Body of pancreas (tissue), 4 donors: ENCODE measurements around the gene TMEM106C. TPM values are rescaled to one million over a fixed set of nuclear protein-coding genes. Genes with fewer than 3 reads are reported as not detected.

ENCODE experiments used
- ATAC-seq: fragments of 150-250 bp; one replicate; pipeline ENCODE4 v1.9.1; 2016
- DNase-seq, 4 donors: peaks; one replicate each; pipeline ENCODE4 v3.0.0-alpha.2; 2019
- H3K27ac ChIP-seq, 4 donors: fragments of 200-600 bp; sonication (generic); 1 replicate in 3 of 4; 2 replicates in 1 of 4; pipeline versions ENCODE4 v1.5.1 to v1.6.1; 2016 to 2019; ENCODE audit warnings: mild to moderate bottlenecking in 1 of 4, mixed read lengths in 1 of 4, moderate library complexity in 1 of 4
- H3K27me3 ChIP-seq, 2 donors: fragments of 200-600 bp; sonication (generic); one replicate each; pipeline ENCODE4 v1.6.0; 2016; ENCODE audit warnings: mild to moderate bottlenecking in 1 of 2
- H3K36me3 ChIP-seq, 2 donors: fragments of 200-600 bp; sonication (generic); replicated peaks in 1 of 2; 2 replicates each; pipeline ENCODE4 v1.5.1; 2016; ENCODE audit warnings: low read depth in 2 of 2; ENCODE audit not compliant: insufficient read depth in 1 of 2
- H3K4me1 ChIP-seq: fragments of 200-600 bp; sonication (generic); one replicate; pipeline ENCODE4 v1.6.0; 2016
- H3K4me3 ChIP-seq, 2 donors: fragments of 200-600 bp; sonication (generic); 1 replicate in 1 of 2; 2 replicates in 1 of 2; pipeline ENCODE4 v1.5.1; 2016 to 2019
- H3K9me3 ChIP-seq, 3 donors: fragments of 200-600 bp; sonication (generic); 1 replicate in 2 of 3; 2 replicates in 1 of 3; pipeline ENCODE4 v1.5.1; 2016
- CTCF ChIP-seq, 7 experiments: fragments of 450-650 bp in 4 of 7; fragments of 200-600 bp in 3 of 7; sonication (generic) in 3 of 7; IDR thresholded peaks; one replicate each; pipeline ENCODE4 v1.5.1; 2016 to 2019; ENCODE audit warnings: antibody characterized with exemption in 7 of 7
- POLR2A ChIP-seq, 3 donors: fragments of 450-650 bp; IDR thresholded peaks; one replicate each; pipeline ENCODE4 v1.6.1; 2016; ENCODE audit warnings: antibody characterized with exemption in 3 of 3, mild to moderate bottlenecking in 2 of 3
- WGBS, 2 donors: methylation state at CpG; one replicate each; pipeline ENCODE4 v1.1.5; 2017; 5-methylcytosine and 5-hydroxymethylcytosine counted together
- intact Hi-C: fragments of 100-400 bp; cut with DNase I; formaldehyde crosslinking; loops from one replicate; pipeline ENCODE4 v1.15.1; 2023
- total RNA-seq, 2 donors: library from RNA; depleted of rRNA; stranded (reverse); fragments of >200 nt; gene quantifications; one replicate each; pipeline ENCODE4 v1.1.0, GENCODE V29; 2016

The TMEM106C gene
- total RNA-seq, 2 donors from 2014 or later = 38.2 to 47.0 TPM

DNA sequence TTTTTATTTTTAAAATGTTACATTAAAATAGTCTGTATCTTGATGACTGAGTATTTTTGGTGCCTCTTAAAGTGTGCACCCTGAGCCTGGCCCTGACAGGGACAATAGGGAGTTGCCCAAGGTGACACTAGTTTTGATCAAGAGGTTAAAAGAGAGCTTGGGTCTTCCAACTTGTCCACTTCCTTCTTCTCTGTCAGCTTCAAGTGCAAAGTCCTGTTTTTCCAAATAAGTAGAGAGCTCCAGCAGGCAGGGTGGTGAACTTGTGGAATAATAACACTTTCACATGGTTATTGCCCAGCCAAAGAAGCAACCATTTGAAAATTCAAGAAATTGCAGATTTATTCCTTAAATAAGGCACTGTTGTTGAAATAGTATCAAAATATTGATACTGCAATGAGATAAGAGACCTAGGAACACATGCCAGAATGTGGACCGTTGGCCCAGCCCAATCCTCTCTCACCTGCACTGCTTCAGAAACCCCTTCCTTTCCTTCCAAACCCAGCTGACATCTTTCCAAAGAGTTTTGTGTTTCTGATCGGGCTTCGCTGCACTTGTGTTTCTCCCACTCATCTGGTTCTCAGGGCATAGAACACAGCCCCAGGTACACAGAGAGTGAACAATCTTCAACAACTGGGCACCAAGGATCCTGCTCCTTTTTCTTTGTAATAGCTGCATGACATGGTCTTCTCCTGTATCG, 54.7 kb downstream of the TMEM106C start:
- WGBS, 2 donors = 65 to 67% methylated on average over 4 of the region's 4 CpGs
- ATAC-seq = no peak
- intact Hi-C loops = no loop called here
- Histone ChIP-seq H3K4me1 (no peaks in the 10 kb centered on the region), H3K9me3 (no peaks in the 10 kb centered on the region), H3K4me3 (no peak overlapping the region), H3K36me3 (no peaks in the 10 kb centered on the region), H3K27ac (no peak overlapping the region), H3K27me3 (no peaks in the 10 kb centered on the region)
- DNase-seq = no peak
- no peak for TF ChIP-seq CTCF (IDR thresholded peaks at IDR 0.05)
- TF ChIP-seq POLR2A (IDR thresholded peaks at IDR 0.05) = no peak

Other genes starting within 250 kb of the TMEM106C start
- gene ENDOU, start 238.1 kb upstream of the TMEM106C start, total RNA-seq = not detected
- gene RAPGEF3, start 204.7 kb upstream of the TMEM106C start, total RNA-seq = 10 to 100 TPM; 11.9 to 23.4 TPM
- gene SLC48A1, start 190.4 kb upstream of the TMEM106C start, total RNA-seq = 10 to 100 TPM; 12.7 to 22.1 TPM
- gene HDAC7, start 143.7 kb upstream of the TMEM106C start, total RNA-seq = 10 to 100 TPM; 26.2 to 26.7 TPM
- 1 to 10 TPM; 1.3 to 3.1 TPM for gene VDR, start 58.6 kb upstream of the TMEM106C start, total RNA-seq
- gene COL2A1, start 40.9 kb downstream of the TMEM106C start, total RNA-seq = not detected
- 10 to 100 TPM; 11.4 to 15.8 TPM for gene SENP1, start 142.5 kb downstream of the TMEM106C start, total RNA-seq
- gene PFKM, start 155.8 kb downstream of the TMEM106C start, total RNA-seq = 10 to 100 TPM; 14.3 to 16.8 TPM
- 10 to 100 TPM; 27.2 to 33.0 TPM for gene ASB8, start 193.9 kb downstream of the TMEM106C start, total RNA-seq
- gene CCDC184, start 220.0 kb downstream of the TMEM106C start, total RNA-seq = under 1 TPM in 1 of 2 donors, not detected in 1; 0.26 TPM
- gene OR10AD1, start 239.7 kb downstream of the TMEM106C start, total RNA-seq = not detected